ENCODE results near the gene ZMPSTE24. TPM values are rescaled to one million over a fixed set of nuclear protein-coding genes. Genes with fewer than 3 reads are reported as not detected.

The ZMPSTE24 gene
- total and polyA plus RNA-seq, 10 of the 15 experiments (the other 5 are each of a cell fraction or from before 2014, with no cell fraction given): 21.5 to 84.4 (median 43.6) TPM

DNA sequence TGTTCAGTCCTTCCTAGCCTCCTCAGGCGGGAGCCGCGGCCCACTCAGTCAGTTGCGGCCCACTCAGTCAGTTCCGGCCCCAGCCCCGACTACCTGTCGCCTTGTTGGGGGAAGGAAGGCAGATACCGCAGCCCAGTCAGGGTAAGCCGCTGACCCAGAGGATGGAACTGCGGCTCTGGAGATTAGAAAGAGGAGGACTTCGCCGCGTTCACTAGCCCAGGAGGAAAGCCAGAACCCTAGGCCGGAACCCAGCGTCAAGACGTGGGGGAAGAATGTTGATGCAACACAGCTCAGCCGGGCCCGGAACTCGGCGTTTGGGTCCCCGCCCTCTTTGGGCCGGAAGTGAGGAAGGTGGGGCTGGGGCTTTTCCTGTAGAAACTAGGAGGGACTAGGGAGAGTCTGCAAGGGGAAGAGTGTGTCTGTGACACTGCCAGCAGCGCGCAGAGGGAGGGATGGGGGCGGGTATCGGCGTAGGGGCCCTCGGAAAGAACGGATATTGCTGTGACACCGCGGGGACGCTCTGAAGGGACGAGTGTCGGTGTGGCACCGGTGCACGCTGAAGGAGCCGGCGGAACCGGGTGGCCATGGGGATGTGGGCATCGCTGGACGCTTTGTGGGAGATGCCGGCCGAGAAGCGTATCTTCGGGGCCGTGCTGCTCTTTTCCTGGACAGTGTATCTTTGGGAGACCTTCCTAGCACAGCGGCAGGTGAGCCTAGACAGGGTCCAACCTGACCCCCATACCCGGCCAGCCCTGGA lies at the start of gene ZMPSTE24 (continued):
- TF ChIP-seq, protein P1, sequence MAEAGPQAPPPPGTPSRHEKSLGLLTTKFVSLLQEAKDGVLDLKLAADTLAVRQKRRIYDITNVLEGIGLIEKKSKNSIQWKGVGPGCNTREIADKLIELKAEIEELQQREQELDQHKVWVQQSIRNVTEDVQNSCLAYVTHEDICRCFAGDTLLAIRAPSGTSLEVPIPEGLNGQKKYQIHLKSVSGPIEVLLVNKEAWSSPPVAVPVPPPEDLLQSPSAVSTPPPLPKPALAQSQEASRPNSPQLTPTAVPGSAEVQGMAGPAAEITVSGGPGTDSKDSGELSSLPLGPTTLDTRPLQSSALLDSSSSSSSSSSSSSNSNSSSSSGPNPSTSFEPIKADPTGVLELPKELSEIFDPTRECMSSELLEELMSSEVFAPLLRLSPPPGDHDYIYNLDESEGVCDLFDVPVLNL (IDR thresholded peaks at IDR 0.05; ENCODE audit: low read depth, low read length): 0 out of 2 replicates have a peak, but pooled peaks have one; percentile 39
- TF ChIP-seq, protein P2, sequence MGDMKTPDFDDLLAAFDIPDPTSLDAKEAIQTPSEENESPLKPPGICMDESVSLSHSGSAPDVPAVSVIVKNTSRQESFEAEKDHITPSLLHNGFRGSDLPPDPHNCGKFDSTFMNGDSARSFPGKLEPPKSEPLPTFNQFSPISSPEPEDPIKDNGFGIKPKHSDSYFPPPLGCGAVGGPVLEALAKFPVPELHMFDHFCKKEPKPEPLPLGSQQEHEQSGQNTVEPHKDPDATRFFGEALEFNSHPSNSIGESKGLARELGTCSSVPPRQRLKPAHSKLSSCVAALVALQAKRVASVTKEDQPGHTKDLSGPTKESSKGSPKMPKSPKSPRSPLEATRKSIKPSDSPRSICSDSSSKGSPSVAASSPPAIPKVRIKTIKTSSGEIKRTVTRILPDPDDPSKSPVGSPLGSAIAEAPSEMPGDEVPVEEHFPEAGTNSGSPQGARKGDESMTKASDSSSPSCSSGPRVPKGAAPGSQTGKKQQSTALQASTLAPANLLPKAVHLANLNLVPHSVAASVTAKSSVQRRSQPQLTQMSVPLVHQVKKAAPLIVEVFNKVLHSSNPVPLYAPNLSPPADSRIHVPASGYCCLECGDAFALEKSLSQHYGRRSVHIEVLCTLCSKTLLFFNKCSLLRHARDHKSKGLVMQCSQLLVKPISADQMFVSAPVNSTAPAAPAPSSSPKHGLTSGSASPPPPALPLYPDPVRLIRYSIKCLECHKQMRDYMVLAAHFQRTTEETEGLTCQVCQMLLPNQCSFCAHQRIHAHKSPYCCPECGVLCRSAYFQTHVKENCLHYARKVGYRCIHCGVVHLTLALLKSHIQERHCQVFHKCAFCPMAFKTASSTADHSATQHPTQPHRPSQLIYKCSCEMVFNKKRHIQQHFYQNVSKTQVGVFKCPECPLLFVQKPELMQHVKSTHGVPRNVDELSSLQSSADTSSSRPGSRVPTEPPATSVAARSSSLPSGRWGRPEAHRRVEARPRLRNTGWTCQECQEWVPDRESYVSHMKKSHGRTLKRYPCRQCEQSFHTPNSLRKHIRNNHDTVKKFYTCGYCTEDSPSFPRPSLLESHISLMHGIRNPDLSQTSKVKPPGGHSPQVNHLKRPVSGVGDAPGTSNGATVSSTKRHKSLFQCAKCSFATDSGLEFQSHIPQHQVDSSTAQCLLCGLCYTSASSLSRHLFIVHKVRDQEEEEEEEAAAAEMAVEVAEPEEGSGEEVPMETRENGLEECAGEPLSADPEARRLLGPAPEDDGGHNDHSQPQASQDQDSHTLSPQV (IDR thresholded peaks at IDR 0.05): peak; percentile 74; the same call in 1 of the 2 replicates
- TF ChIP-seq TCF7 (IDR thresholded peaks at IDR 0.05; ENCODE audit: borderline replicate concordance): no peak
- TF ChIP-seq RFX5 (IDR thresholded peaks at IDR 0.05; ENCODE audit: low read depth, low read length): no peak
- peak; percentile 62 for TF ChIP-seq TBL1XR1 (IDR thresholded peaks at IDR 0.05; ENCODE audit: low read depth, low read length)
- TF ChIP-seq CEBPB (IDR thresholded peaks at IDR 0.05; ENCODE audit: borderline replicate concordance in 1 of 2, low read depth in 2 of 2, low read length in 2 of 2): no peak
- TF ChIP-seq WRNIP1 (IDR thresholded peaks at IDR 0.05; ENCODE audit: borderline replicate concordance, low read depth, low read length): peak; percentile 18; the same call in 1 of the 2 replicates
- TF ChIP-seq TCF12 (IDR thresholded peaks at IDR 0.05; ENCODE audit: low read depth, low read length): peak; percentile 44; the same call in 1 of the 2 replicates
- no peak for TF ChIP-seq NR2C2 (IDR thresholded peaks at IDR 0.05; ENCODE audit: borderline replicate concordance, control insufficient read depth, insufficient read length, low read depth)
- TF ChIP-seq ZNF384 (IDR thresholded peaks at IDR 0.05; ENCODE audit: borderline replicate concordance, low read depth, low read length): peak; percentile 15; the same call in 1 of the 2 replicates
- no peak for TF ChIP-seq YBX1 (IDR thresholded peaks at IDR 0.05)
- TF ChIP-seq SMAD5 (IDR thresholded peaks at IDR 0.05; ENCODE audit: low read depth): peak; percentile 69
- peak; percentile 75 for TF ChIP-seq MEF2A (IDR thresholded peaks at IDR 0.05; ENCODE audit: insufficient read depth, low read depth, low read length)
- TF ChIP-seq, protein P3, sequence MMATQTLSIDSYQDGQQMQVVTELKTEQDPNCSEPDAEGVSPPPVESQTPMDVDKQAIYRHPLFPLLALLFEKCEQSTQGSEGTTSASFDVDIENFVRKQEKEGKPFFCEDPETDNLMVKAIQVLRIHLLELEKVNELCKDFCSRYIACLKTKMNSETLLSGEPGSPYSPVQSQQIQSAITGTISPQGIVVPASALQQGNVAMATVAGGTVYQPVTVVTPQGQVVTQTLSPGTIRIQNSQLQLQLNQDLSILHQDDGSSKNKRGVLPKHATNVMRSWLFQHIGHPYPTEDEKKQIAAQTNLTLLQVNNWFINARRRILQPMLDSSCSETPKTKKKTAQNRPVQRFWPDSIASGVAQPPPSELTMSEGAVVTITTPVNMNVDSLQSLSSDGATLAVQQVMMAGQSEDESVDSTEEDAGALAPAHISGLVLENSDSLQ (IDR thresholded peaks at IDR 0.05): peak; percentile 79
- peak; percentile 58; the same call in 1 of the 2 replicates for TF ChIP-seq PAX5 (IDR thresholded peaks at IDR 0.05; ENCODE audit: borderline replicate concordance, low read depth, low read length)
- TF ChIP-seq NR2F1 (conservative IDR thresholded peaks at IDR 0.05): peak; percentile 54; the same call in 1 of the 2 replicates
- TF ChIP-seq BMI1 (IDR thresholded peaks at IDR 0.05; ENCODE audit: borderline replicate concordance): no peak; the same call in 1 of the 2 replicates
- TF ChIP-seq, protein P4, sequence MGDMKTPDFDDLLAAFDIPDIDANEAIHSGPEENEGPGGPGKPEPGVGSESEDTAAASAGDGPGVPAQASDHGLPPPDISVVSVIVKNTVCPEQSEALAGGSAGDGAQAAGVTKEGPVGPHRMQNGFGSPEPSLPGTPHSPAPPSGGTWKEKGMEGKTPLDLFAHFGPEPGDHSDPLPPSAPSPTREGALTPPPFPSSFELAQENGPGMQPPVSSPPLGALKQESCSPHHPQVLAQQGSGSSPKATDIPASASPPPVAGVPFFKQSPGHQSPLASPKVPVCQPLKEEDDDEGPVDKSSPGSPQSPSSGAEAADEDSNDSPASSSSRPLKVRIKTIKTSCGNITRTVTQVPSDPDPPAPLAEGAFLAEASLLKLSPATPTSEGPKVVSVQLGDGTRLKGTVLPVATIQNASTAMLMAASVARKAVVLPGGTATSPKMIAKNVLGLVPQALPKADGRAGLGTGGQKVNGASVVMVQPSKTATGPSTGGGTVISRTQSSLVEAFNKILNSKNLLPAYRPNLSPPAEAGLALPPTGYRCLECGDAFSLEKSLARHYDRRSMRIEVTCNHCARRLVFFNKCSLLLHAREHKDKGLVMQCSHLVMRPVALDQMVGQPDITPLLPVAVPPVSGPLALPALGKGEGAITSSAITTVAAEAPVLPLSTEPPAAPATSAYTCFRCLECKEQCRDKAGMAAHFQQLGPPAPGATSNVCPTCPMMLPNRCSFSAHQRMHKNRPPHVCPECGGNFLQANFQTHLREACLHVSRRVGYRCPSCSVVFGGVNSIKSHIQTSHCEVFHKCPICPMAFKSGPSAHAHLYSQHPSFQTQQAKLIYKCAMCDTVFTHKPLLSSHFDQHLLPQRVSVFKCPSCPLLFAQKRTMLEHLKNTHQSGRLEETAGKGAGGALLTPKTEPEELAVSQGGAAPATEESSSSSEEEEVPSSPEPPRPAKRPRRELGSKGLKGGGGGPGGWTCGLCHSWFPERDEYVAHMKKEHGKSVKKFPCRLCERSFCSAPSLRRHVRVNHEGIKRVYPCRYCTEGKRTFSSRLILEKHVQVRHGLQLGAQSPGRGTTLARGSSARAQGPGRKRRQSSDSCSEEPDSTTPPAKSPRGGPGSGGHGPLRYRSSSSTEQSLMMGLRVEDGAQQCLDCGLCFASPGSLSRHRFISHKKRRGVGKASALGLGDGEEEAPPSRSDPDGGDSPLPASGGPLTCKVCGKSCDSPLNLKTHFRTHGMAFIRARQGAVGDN (IDR thresholded peaks at IDR 0.05): no peak
- TF ChIP-seq NFIC (IDR thresholded peaks at IDR 0.05; ENCODE audit: low read depth, low read length): no peak; the same call in 1 of the 2 replicates
- peak; percentile 63; the same call in 1 of the 2 replicates for TF ChIP-seq SREBF2 (IDR thresholded peaks at IDR 0.05; ENCODE audit: low read length)
